ENCODE data around the gene SSBP2.

SSBP2 gene

GRCh38 chr5:81751009-81751835, at the start of gene SSBP2:
Gene SSBP2, minus strand, starts transcription at chr5:81751097. Its CDS starts 55 bp downstream, at chr5:81751042.
- no peak for TF ChIP-seq CTCF (conservative IDR thresholded peaks at IDR 0.05; ENCODE audit: low read depth, low read length)
- DNase-seq (ENCODE audit: low read depth) = peak; percentile 96
- H3K4me3 ChIP-seq (ENCODE audit: low read length) = peak within 1 kb of the TSS; percentile 82

DNA sequence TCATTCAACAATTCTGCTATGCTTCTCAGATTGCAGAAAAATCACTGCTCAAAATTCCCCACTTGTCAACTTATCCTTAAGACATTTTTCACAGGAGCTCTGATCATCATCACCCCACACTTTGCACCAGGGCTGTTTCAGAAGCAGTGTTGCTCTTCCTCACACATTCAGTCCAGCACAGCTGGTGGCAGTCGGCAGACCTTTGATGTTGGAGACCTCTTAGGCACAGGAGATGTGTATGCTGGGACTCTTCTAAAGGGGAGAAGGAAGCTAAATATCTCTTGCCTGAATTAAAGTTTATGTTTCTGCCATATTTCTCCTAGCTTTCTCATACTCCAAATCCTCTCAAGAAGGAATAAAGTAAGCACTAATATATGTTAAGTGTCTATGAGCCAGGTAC, 44.8 kb upstream of the SSBP2 start:
- TF ChIP-seq CTCF (conservative IDR thresholded peaks at IDR 0.05; ENCODE audit: low read depth, low read length) = no peak
- no peak for DNase-seq (ENCODE audit: low read depth)
- H3K4me3 ChIP-seq (ENCODE audit: low read length) = no peak overlapping the region

DNA sequence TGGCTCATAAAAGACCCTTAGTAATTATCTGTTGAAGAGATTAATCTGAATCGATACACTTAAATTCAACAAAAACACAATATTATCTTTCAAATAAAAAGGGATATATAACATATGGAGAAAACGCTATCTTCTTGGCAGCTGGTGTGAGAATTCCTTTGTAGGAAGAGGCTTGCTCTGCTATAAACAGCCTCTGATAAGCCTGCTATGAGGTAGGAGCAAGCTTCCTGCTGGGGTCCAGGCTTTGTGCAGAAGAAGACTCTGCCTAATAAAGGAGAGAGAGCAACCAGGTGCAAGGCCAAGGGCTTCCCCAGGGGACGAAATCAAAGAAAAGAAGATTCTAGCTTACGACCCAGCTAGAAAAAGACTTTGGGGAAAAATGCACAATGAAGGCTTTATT, 43.3 kb upstream of the SSBP2 start:
- no peak for TF ChIP-seq CTCF (conservative IDR thresholded peaks at IDR 0.05; ENCODE audit: low read depth, low read length)
- DNase-seq (ENCODE audit: low read depth) = no peak
- H3K4me3 ChIP-seq (ENCODE audit: low read length) = no peak overlapping the region

GRCh38 chr5:81790336-81790735, 39.4 kb upstream of the SSBP2 start:
- TF ChIP-seq CTCF (conservative IDR thresholded peaks at IDR 0.05; ENCODE audit: low read depth, low read length) = no peak

GRCh38 chr5:81789033-81789432, 38.1 kb upstream of the SSBP2 start:
- no peak overlapping the region for H3K4me3 ChIP-seq (ENCODE audit: low read length)
- TF ChIP-seq CTCF (conservative IDR thresholded peaks at IDR 0.05; ENCODE audit: low read depth, low read length) = no peak
- no peak for DNase-seq (ENCODE audit: low read depth)

More at GRCh38 chr5:81790336-81790735, 39.4 kb upstream of the SSBP2 start:
- DNase-seq (ENCODE audit: low read depth) = no peak
- H3K4me3 ChIP-seq (ENCODE audit: low read length) = no peak overlapping the region

DNA sequence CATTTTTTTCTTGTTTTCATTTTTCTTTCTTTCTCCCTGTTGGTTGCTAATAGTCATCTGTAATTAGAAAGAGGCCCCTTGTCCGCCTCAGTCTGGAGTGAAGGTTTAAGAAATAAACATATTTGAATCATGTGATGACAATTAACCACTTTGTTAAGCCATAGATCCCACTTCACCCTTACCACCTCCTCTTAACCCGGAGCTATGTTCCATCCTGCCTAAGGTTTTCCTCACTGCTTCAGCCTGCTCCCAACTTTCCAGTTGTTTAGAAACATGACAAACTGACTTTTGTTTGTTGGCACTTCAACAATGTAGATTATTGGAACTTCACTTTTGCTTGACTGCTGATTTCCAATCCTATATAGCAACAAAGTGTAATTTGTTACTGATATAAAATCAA, 37.4 kb upstream of the SSBP2 start:
- TF ChIP-seq CTCF (conservative IDR thresholded peaks at IDR 0.05; ENCODE audit: low read depth, low read length) = no peak
- H3K4me3 ChIP-seq (ENCODE audit: low read length) = no peak overlapping the region
- DNase-seq (ENCODE audit: low read depth) = no peak
